ENCODE results near the gene TMEM63A.

GRCh38 chr1:225888898-225889601, 6.9 kb upstream of the TMEM63A start, which contains the start of gene LEFTY1:
- TF ChIP-seq CTCF (IDR thresholded peaks at IDR 0.05), result no peak
- no peak for TF ChIP-seq POLR2A (IDR thresholded peaks at IDR 0.05)
